Measurements from ENCODE around the gene VPS52. TPM values are rescaled to one million over a fixed set of nuclear protein-coding genes. Genes with fewer than 3 reads are reported as not detected.

Gene VPS52
- total RNA-seq, 3 donors from 2014 or later = 51.2 to 65.4 (median 63.5) TPM

- peak; percentile 55 to 60 for ATAC-seq
- peak; percentile 81 for DNase-seq
- Mint-ChIP-seq H3K27me3 (ENCODE audit: low read depth) (no peaks in the 10 kb centered on the region), H3K36me3 (ENCODE audit: insufficient read depth) (peaks cover 12% of the 10 kb centered on the region), H3K4me1 (ENCODE audit: low read depth) (peaks cover 58% of the 10 kb centered on the region), H3K4me3 (peak within 1 kb of the TSS; percentile 95), H3K9me3 (no peaks in the 10 kb centered on the region)
These were observed 42.2 kb upstream of the VPS52 start, which contains the start of gene TAPBP for GRCh38 chr6:33313709-33314514. TAPBP (minus strand) TSS chr6:33314078; CDS start chr6:33314041, 37 bp downstream.

GRCh38 chr6:33313105-33313708 lies 41.5 kb upstream of the VPS52 start:
- Mint-ChIP-seq H3K36me3 (ENCODE audit: insufficient read depth) (peaks cover 13% of the 10 kb centered on the region), H3K27me3 (ENCODE audit: low read depth) (no peaks in the 10 kb centered on the region), H3K4me1 (ENCODE audit: low read depth) (peaks cover 58% of the 10 kb centered on the region), H3K9me3 (no peaks in the 10 kb centered on the region), H3K4me3 (peak overlapping the region; percentile 95)
- DNase-seq (peak; percentile 48), ATAC-seq (peak; percentile 10 to 20)

DNA sequence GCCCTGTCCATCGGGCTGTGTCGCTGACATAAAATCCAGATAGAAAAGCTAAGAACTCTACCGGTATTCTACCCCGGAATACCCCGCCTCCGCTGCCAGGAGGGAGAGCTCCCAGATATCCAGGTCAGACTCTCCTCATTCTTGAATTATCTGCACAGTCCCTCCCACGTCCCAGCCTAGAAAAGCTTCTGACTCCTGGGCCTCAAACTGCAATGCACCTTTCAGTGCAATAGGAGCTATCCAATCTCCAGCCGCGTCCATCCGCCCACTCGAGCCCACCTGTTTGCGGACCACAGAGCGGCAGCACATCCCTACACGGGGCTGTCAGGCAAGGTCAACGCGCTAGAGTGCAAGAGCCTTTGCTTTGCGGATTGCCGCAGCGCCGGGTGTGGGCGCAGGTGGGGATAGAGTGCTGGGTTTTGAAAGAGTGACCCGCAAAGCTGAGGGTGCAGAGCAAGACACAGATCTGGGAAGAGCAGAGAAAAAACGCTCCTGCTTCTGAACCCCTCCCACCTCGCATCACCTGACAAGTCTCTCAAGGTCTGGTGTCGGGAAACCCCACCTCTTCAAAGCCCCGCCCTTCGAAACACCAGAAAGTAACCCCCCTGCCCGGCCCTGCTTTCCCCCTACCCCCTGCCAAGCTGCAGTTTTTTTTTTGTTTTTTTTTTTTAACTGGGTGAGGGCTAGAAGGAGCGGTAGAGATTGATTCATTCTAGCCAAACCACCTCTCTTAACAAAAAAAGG lies 40.9 kb upstream of the VPS52 start:
- Mint-ChIP-seq H3K4me1 (ENCODE audit: low read depth) (peaks cover 58% of the 10 kb centered on the region), H3K9me3 (no peaks in the 10 kb centered on the region), H3K36me3 (ENCODE audit: insufficient read depth) (peaks cover 13% of the 10 kb centered on the region), H3K27me3 (ENCODE audit: low read depth) (no peaks in the 10 kb centered on the region), H3K4me3 (peak overlapping the region; percentile 95)
- peak; percentile 30 to 32 for ATAC-seq
- peak; percentile 81 for DNase-seq

GRCh38 chr6:33306356-33306755 lies 34.7 kb upstream of the VPS52 start:
- peaks cover 38% of the 10 kb centered on the region for H3K4me1 Mint-ChIP-seq (ENCODE audit: low read depth)
- no peaks in the 10 kb centered on the region for H3K9me3 Mint-ChIP-seq
- H3K4me3 Mint-ChIP-seq = no peak overlapping the region
- no peak for DNase-seq
- H3K27me3 Mint-ChIP-seq (ENCODE audit: low read depth) = no peaks in the 10 kb centered on the region
- peaks cover 33% of the 10 kb centered on the region for H3K36me3 Mint-ChIP-seq (ENCODE audit: insufficient read depth)
- no peak for ATAC-seq

DNA sequence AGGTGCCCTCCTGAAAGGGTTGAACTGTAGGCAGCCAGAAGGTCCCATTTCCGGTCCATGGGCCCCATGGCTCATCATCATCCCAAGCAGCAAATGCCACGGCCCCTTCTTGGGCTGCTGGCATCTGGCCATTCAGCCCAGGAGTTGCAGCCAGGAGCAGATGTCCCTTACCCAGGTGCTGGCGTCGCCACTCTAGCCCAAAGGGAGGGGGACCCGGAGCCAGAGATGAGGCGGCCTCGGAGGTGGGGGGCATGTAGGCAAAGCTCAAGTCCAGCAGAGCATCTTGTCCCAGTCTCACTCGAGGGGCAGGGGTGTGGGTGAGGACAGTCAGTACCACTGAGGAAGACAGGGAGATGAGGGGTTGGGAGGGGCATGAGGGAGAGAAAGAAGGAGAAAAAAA lies 33.4 kb upstream of the VPS52 start:
- Mint-ChIP-seq H3K4me3 (no peak overlapping the region), H3K27me3 (ENCODE audit: low read depth) (no peaks in the 10 kb centered on the region), H3K36me3 (ENCODE audit: insufficient read depth) (peaks cover 30% of the 10 kb centered on the region), H3K4me1 (ENCODE audit: low read depth) (peaks cover 41% of the 10 kb centered on the region), H3K9me3 (no peaks in the 10 kb centered on the region)
- no peak for ATAC-seq
- no peak for DNase-seq

DNA sequence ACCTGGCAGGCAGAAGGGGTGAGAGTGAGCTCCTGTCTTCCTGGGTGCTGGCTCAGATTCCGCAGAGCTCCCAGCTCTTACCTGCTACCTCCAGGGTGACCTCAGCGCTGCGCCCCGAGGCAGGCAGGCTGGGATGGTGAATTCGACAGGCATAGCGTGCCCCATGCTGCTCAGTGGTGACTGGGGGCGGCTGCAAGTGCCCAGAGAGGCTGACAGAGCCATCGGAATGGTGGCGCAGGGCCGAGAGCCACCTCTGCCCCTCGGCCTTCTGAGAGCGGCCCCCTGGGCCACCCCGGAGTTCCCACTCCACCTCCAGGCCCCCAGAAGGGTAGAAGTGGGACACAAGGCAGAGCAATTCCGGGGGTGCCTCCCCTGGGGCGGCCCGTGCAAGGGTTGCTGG lies 32.5 kb upstream of the VPS52 start:
- Mint-ChIP-seq H3K9me3 (no peaks in the 10 kb centered on the region), H3K4me3 (no peak overlapping the region), H3K36me3 (ENCODE audit: insufficient read depth) (peaks cover 34% of the 10 kb centered on the region), H3K4me1 (ENCODE audit: low read depth) (peaks cover 49% of the 10 kb centered on the region), H3K27me3 (ENCODE audit: low read depth) (no peaks in the 10 kb centered on the region)
- no peak for DNase-seq
- ATAC-seq = no peak

GRCh38 chr6:33301877-33302276 lies 30.2 kb upstream of the VPS52 start:
- Mint-ChIP-seq H3K9me3 (no peaks in the 10 kb centered on the region), H3K27me3 (ENCODE audit: low read depth) (no peaks in the 10 kb centered on the region), H3K4me3 (no peak overlapping the region), H3K4me1 (ENCODE audit: low read depth) (peaks cover 48% of the 10 kb centered on the region), H3K36me3 (ENCODE audit: insufficient read depth) (peaks cover 29% of the 10 kb centered on the region)
- no peak for ATAC-seq
- no peak for DNase-seq

GRCh38 chr6:33299237-33299944 lies 27.7 kb upstream of the VPS52 start:
- Mint-ChIP-seq H3K4me3 (peak overlapping the region; percentile 94), H3K4me1 (ENCODE audit: low read depth) (peaks cover 36% of the 10 kb centered on the region), H3K36me3 (ENCODE audit: insufficient read depth) (peaks cover 20% of the 10 kb centered on the region), H3K9me3 (no peaks in the 10 kb centered on the region), H3K27me3 (ENCODE audit: low read depth) (no peaks in the 10 kb centered on the region)
- DNase-seq (peak; percentile 91), ATAC-seq (peak; percentile 88)

DNA sequence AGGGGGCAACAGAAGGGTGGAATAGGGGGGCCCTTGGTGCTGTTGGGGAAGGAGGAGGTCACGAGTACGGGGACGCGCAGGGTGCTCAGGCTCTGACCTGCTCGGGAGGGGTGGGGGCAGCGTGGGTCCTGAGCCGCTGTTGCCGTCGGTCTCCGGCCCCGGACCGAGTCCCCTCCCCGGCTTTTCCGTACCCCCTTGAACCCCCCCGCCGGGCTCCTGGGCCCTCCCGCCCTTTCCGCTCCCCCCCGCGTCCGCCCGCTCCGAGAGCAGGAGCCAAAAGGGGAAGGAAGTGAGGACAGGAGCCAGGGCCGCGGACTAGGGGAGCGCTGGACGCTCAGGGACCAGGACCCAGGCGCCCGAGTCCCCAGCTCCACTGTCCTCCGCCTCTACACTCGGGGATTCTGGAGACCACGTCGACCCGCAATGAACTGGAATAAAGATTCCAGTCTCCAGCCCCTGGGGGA lies 27.1 kb upstream of the VPS52 start, which contains the start of gene RGL2:
TSS of gene RGL2 (minus strand) at position 170 of the 464 bp plus-strand sequence. CDS start 332 bp downstream, outside the sequence.
- peaks cover 21% of the 10 kb centered on the region for H3K36me3 Mint-ChIP-seq (ENCODE audit: insufficient read depth)
- DNase-seq = peak; percentile 52
- H3K9me3 Mint-ChIP-seq = no peaks in the 10 kb centered on the region
- H3K27me3 Mint-ChIP-seq (ENCODE audit: low read depth) = no peaks in the 10 kb centered on the region
- peak within 1 kb of the TSS; percentile 94 for H3K4me3 Mint-ChIP-seq
- H3K4me1 Mint-ChIP-seq (ENCODE audit: low read depth) = peaks cover 36% of the 10 kb centered on the region
- peak; percentile 27 to 29 for ATAC-seq

DNA sequence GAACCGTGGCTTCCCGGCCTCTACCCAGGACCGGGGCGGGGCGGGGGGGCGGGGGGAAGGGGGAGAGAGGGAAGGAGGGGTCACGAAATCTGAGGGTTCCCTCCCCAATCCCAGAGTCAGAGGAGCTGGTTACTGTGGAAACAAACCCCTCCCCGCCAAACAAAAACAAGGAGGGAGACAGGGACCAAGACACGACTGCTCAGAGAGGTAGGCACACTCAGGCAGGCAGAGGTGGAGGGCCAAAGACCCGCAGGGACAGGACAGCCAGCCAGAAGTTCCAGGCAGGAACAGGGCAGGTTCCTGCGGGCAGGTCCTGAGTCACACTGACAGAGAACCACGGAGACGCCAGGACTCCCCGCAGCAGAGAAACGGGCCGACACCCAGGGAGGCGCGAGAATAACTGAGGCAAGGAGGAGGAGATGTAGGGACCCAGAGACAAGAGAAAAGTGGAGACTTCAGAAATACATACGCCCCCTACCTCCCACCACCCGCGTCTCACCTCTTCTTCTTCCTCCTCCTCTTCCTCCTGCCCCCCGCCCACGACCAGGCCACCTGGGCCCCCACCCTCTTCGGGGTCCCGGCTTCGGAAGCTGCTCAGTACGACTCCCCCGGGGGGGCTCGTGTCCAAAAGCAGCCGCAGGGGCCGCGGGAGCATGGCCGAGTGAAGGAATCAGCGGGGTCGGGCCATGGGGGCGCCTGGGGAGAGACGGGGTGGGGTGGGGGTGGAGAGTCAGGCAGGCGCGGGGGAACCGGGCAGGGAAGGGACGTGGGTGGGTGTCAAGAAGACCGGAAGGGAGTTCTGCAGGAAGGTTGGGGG lies 26.5 kb upstream of the VPS52 start:
- DNase-seq = peak; percentile 29
- no peaks in the 10 kb centered on the region for H3K27me3 Mint-ChIP-seq (ENCODE audit: low read depth)

DNA sequence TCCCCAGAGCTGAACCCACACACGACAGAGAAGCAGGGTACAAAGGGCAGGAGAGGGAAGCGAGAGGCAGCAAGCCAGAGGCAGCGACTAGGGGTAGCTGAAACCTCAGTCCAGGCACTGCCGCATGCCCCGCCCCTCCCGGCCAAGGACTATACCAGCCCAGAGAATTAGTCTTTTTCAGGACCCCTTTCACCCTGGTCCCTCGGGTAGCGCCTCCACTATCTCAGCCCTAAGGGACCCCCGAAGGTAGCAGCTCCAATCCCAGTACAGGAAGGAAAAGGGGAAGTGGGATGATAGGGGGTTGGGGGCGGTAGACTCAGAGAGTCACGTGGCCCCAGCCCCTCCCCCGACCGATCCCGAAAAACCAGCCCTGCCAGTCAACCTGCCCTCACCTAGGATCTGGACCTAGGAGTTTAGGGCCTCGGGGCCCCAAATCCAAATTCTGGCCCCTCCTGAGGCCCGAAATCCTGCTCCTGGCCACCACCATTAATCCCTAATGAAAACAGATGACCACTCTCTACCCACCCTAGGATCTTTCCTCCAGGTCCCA lies 25.8 kb upstream of the VPS52 start:
- DNase-seq (no peak), ATAC-seq (no peak)
- Mint-ChIP-seq H3K9me3 (no peaks in the 10 kb centered on the region), H3K27me3 (ENCODE audit: low read depth) (no peaks in the 10 kb centered on the region), H3K36me3 (ENCODE audit: insufficient read depth) (peaks cover 20% of the 10 kb centered on the region), H3K4me1 (ENCODE audit: low read depth) (peaks cover 33% of the 10 kb centered on the region), H3K4me3 (peak overlapping the region; percentile 94)

More for the DNA sequence above, 26.5 kb upstream of the VPS52 start:
- Mint-ChIP-seq H3K4me3 (peak overlapping the region; percentile 94), H3K4me1 (ENCODE audit: low read depth) (peaks cover 33% of the 10 kb centered on the region), H3K9me3 (no peaks in the 10 kb centered on the region), H3K36me3 (ENCODE audit: insufficient read depth) (peaks cover 17% of the 10 kb centered on the region)
- ATAC-seq = peak; percentile 14 to 29

DNA sequence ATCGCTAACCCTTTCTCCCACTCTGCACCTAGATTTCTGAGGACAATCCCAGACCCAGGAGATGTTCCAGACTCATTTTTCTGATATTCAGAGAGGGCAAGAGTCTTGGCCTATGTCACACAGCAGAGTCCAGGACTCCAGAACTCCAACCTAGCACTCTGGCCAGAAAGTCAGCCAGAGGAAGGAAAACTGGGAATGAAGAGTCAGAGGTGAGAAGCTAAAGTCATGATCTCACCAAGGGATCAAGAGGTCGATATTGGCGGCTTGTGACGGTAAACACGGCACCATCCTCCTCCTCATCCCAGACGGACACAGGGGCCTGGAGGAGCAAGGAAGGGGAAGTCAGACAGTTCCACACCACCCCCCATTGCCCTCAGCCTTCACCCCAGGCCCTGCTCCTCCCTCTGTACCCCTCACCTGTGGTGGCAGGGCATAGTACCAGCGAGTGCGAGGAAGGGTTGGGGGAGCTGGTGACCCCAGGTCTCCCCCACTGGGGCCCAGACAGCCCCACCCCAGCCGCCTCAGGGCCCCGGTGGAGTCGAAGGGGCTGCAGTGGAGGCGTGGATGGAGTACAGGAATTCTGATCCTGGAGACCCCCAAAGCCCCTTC lies 25.2 kb upstream of the VPS52 start:
- DNase-seq = no peak
- Mint-ChIP-seq H3K27me3 (ENCODE audit: low read depth) (no peaks in the 10 kb centered on the region), H3K4me1 (ENCODE audit: low read depth) (peaks cover 33% of the 10 kb centered on the region), H3K4me3 (peak overlapping the region; percentile 94), H3K36me3 (ENCODE audit: insufficient read depth) (peaks cover 24% of the 10 kb centered on the region), H3K9me3 (no peaks in the 10 kb centered on the region)
- no peak for ATAC-seq

Data from activated T-cell treated with anti-CD3 and anti-CD28 coated beads, Interleukin-2, amount 50 U/mL, for 4 hours (primary cell).